HL-60/S4 treated with phorbol 12-myristate 13-acetate at 8.2 ng/mL for 4 days and 3 days (cell line): ENCODE data around the gene GLIPR1L2.
"Not testable (repeated sequence)": the region's sequence is repeated elsewhere in the genome, so short reads cannot be mapped to it uniquely, and the experiment has no call there.

Experiments used
- in situ Hi-C: fragments of 300-500 bp; cut with MboI; formaldehyde crosslinking; loops from 2 replicates; pipeline ENCODE4 v1.15.0; 2022; ENCODE audit warnings: low sequenced_read_pairs

GLIPR1L2 gene

GRCh38 chr12:75428767-75429166 lies 37.9 kb downstream of the GLIPR1L2 start:
- in situ Hi-C loops: no loop called here

- in situ Hi-C loops: no loop called here
These were observed 42.0 kb downstream of the GLIPR1L2 start for GRCh38 chr12:75432924-75433323.

GRCh38 chr12:75437564-75437963 lies 46.7 kb downstream of the GLIPR1L2 start:
- in situ Hi-C loops: no loop called here

- in situ Hi-C loops: no loop called here
These were observed 47.3 kb downstream of the GLIPR1L2 start for GRCh38 chr12:75438059-75438754.

GRCh38 chr12:75439048-75439447 lies 48.2 kb downstream of the GLIPR1L2 start:
- in situ Hi-C loops: no loop called here

GRCh38 chr12:75439930-75440329 lies 49.0 kb downstream of the GLIPR1L2 start:
- in situ Hi-C loops: no loop called here

GRCh38 chr12:75441687-75442449 lies 51.0 kb downstream of the GLIPR1L2 start:
- in situ Hi-C loops: not testable (repeated sequence)

- in situ Hi-C loops: not testable (repeated sequence)
These were observed 51.6 kb downstream of the GLIPR1L2 start for GRCh38 chr12:75442454-75442853.

GRCh38 chr12:75443709-75444108 lies 52.8 kb downstream of the GLIPR1L2 start:
- in situ Hi-C loops: no loop called here

- in situ Hi-C loops: no loop called here
These were observed 53.7 kb downstream of the GLIPR1L2 start for GRCh38 chr12:75444429-75445136.

GRCh38 chr12:75445137-75445507 lies 54.2 kb downstream of the GLIPR1L2 start:
- in situ Hi-C loops: not testable (repeated sequence)

GRCh38 chr12:75446857-75447256 lies 56.0 kb downstream of the GLIPR1L2 start:
- in situ Hi-C loops: no loop called here

- in situ Hi-C loops: no loop called here
These were observed 57.0 kb downstream of the GLIPR1L2 start for GRCh38 chr12:75447691-75448393.

GRCh38 chr12:75452675-75453330 lies 61.9 kb downstream of the GLIPR1L2 start:
- in situ Hi-C loops: no loop called here

- in situ Hi-C loops: no loop called here
These were observed 65.0 kb downstream of the GLIPR1L2 start for GRCh38 chr12:75455839-75456238.

GRCh38 chr12:75457191-75457590 lies 66.3 kb downstream of the GLIPR1L2 start:
- in situ Hi-C loops: no loop called here

GRCh38 chr12:75457866-75458265 lies 67.0 kb downstream of the GLIPR1L2 start:
- in situ Hi-C loops: not testable (repeated sequence)

GRCh38 chr12:75459755-75460154 lies 68.9 kb downstream of the GLIPR1L2 start:
- in situ Hi-C loops: no loop called here

GRCh38 chr12:75460204-75460603 lies 69.3 kb downstream of the GLIPR1L2 start:
- in situ Hi-C loops: no loop called here
